GM21825 (cell line): ENCODE results near the gene FIS1.
"Not testable (repeated sequence)": the region's sequence is repeated elsewhere in the genome, so short reads cannot be mapped to it uniquely, and the experiment has no call there.

Experiments used
- ATAC-seq: cut with Tn5 transposase; IDR thresholded peaks from one replicate; pipeline ENCODE4 v1.9.1; 2021; ENCODE audit warnings: mild to moderate bottlenecking, moderate library complexity; ENCODE audit not compliant: unreplicated experiment

The FIS1 gene

GRCh38 chr7:101244375-101245146, at the start of gene FIS1:
FIS1 (minus strand) TSS chr7:101245081; CDS start chr7:101245004, 77 bp downstream.
- ATAC-seq = peak; percentile 87

GRCh38 chr7:101294039-101294831, 49.4 kb upstream of the FIS1 start:
- ATAC-seq = no peak

GRCh38 chr7:101293069-101294021, 48.5 kb upstream of the FIS1 start:
- not testable (repeated sequence) for ATAC-seq

- not testable (repeated sequence) for ATAC-seq
Measured at GRCh38 chr7:101292566-101292965, 47.7 kb upstream of the FIS1 start.

GRCh38 chr7:101290186-101291037, 45.5 kb upstream of the FIS1 start:
- not testable (repeated sequence) for ATAC-seq

GRCh38 chr7:101289687-101290086, 44.8 kb upstream of the FIS1 start:
- ATAC-seq = peak; percentile 92

GRCh38 chr7:101288439-101288838, 43.6 kb upstream of the FIS1 start:
- no peak for ATAC-seq

- no peak for ATAC-seq
Measured at GRCh38 chr7:101287032-101287431, 42.2 kb upstream of the FIS1 start.

- ATAC-seq = not testable (repeated sequence)
Measured at GRCh38 chr7:101285880-101286279, 41.0 kb upstream of the FIS1 start.

GRCh38 chr7:101285171-101285570, 40.3 kb upstream of the FIS1 start:
- no peak for ATAC-seq

GRCh38 chr7:101280912-101281311, 36.0 kb upstream of the FIS1 start:
- ATAC-seq = not testable (repeated sequence)

GRCh38 chr7:101278461-101279292, 33.8 kb upstream of the FIS1 start:
- ATAC-seq = no peak

- ATAC-seq = no peak
Measured at GRCh38 chr7:101277155-101277554, 32.3 kb upstream of the FIS1 start.

- no peak for ATAC-seq
Measured at GRCh38 chr7:101273206-101273605, 28.3 kb upstream of the FIS1 start.

- no peak for ATAC-seq
Measured at GRCh38 chr7:101271021-101271420, 26.1 kb upstream of the FIS1 start.

- no peak for ATAC-seq
Measured at GRCh38 chr7:101269664-101270063, 24.8 kb upstream of the FIS1 start.

GRCh38 chr7:101265622-101266516, 21.0 kb upstream of the FIS1 start:
- no peak for ATAC-seq

GRCh38 chr7:101264102-101264706, 19.3 kb upstream of the FIS1 start:
- ATAC-seq = not testable (repeated sequence)
